HepG2 (cell line): Measurements from ENCODE around the gene CXADR. TPM values are rescaled to one million over a fixed set of nuclear protein-coding genes. Genes with fewer than 3 reads are reported as not detected.

ENCODE experiments used
- BRCA1 ChIP-seq: sonication (generic); formaldehyde crosslinking; IDR thresholded peaks from 2 replicates; pipeline ENCODE4 v1.4.0; 2020; ENCODE audit warnings: missing genetic modification reagents
- GATA4 ChIP-seq: sonication (generic); IDR thresholded peaks from 2 replicates; pipeline ENCODE4 v1.6.1; 2016; ENCODE audit warnings: antibody characterized with exemption, low read depth, borderline replicate concordance
- HNF4A ChIP-seq: sonication (generic); formaldehyde crosslinking; IDR thresholded peaks from 2 replicates; pipeline ENCODE4 v1.4.0; 2020; ENCODE audit warnings: missing genetic modification reagents
- MXD4 ChIP-seq: IDR thresholded peaks from 2 replicates; pipeline ENCODE4 v1.6.1; 2016; ENCODE audit warnings: mild to moderate bottlenecking, missing biosample characterization, missing genetic modification reagents
- NFE2 ChIP-seq: sonication (generic); formaldehyde crosslinking; IDR thresholded peaks from 2 replicates; pipeline ENCODE4 v1.4.0; 2020; ENCODE audit warnings: missing genetic modification reagents
- RFXANK ChIP-seq: IDR thresholded peaks from 2 replicates; pipeline ENCODE4 v1.6.1; 2016
- SAP130 ChIP-seq: IDR thresholded peaks from 2 replicates; pipeline ENCODE4 v1.6.1; 2016; ENCODE audit warnings: low read depth
- TSC22D2 ChIP-seq: sonication (generic); formaldehyde crosslinking; IDR thresholded peaks from 2 replicates; pipeline ENCODE4 v1.5.1; 2020; ENCODE audit warnings: missing genetic modification reagents, mild to moderate bottlenecking, borderline replicate concordance
- ZIK1 ChIP-seq: sonication (generic); formaldehyde crosslinking; IDR thresholded peaks from 2 replicates; pipeline ENCODE4 v1.5.0; 2020; ENCODE audit warnings: mild to moderate bottlenecking, low read depth, missing genetic modification reagents, borderline replicate concordance
- ZKSCAN8 ChIP-seq: IDR thresholded peaks from 2 replicates; pipeline ENCODE4 v1.6.1; 2016; ENCODE audit warnings: borderline replicate concordance, missing genetic modification reagents, missing compliant biosample characterization
- ZNF136 ChIP-seq: sonication (generic); formaldehyde crosslinking; IDR thresholded peaks from 2 replicates; pipeline ENCODE4 v1.8.1; 2022; ENCODE audit warnings: low read depth, mild to moderate bottlenecking, moderate library complexity, missing genetic modification reagents
- ZNF451 ChIP-seq: sonication (generic); formaldehyde crosslinking; IDR thresholded peaks from 2 replicates; pipeline ENCODE4 v1.5.0; 2020; ENCODE audit warnings: mild to moderate bottlenecking, missing genetic modification reagents
- ZNF557 ChIP-seq: sonication (generic); formaldehyde crosslinking; IDR thresholded peaks from 2 replicates; pipeline ENCODE4 v1.4.0; 2020; ENCODE audit warnings: missing genetic modification reagents
- ZNF703 ChIP-seq: sonication (generic); formaldehyde crosslinking; IDR thresholded peaks from 2 replicates; pipeline ENCODE4 v1.5.1; 2020; ENCODE audit warnings: missing genetic modification reagents, mild to moderate bottlenecking, moderate library complexity, borderline replicate concordance
- ZNF761 ChIP-seq: sonication (generic); formaldehyde crosslinking; conservative IDR thresholded peaks from 2 replicates; pipeline ENCODE4 v1.4.0; 2020; ENCODE audit warnings: mild to moderate bottlenecking, missing genetic modification reagents
- polyA plus RNA-seq, 8 experiments: library from polyadenylated mRNA; depleted of rRNA in 3 of 8; stranded (reverse) in 7 of 8; unstranded in 1 of 8; fragments of >200 nt; fragmentation: Illumina TruSeq in 4 of 8; extraction: Trizol in 4 of 8; gene quantifications; 2 replicates each; pipeline versions ENCODE4 v1.2.1 to v1.2.3, GENCODE V29; 2011 to 2016; ENCODE audit warnings: low read depth in 4 of 8, missing spikeins in 1 of 8, mixed read lengths in 1 of 8; ENCODE audit not compliant: insufficient read depth in 1 of 8
- total RNA-seq, 5 experiments: library from RNA; depleted of rRNA; stranded (reverse); fragments of >200 nt; fragmentation: Illumina TruSeq; extraction: Trizol; gene quantifications; 2 replicates each; pipeline ENCODE4 v1.2.3, GENCODE V29; 2016; ENCODE audit warnings: low read depth in 1 of 5
- TF ChIP-seq, protein P1 (sequence below): sonication (generic); formaldehyde crosslinking; IDR thresholded peaks from 2 replicates; pipeline ENCODE4 v1.4.0; 2020; ENCODE audit warnings: low read depth, missing genetic modification reagents
- TF ChIP-seq, protein P2 (sequence below): sonication (generic); formaldehyde crosslinking; IDR thresholded peaks from 2 replicates; pipeline ENCODE4 v1.5.0; 2020; ENCODE audit warnings: mild to moderate bottlenecking, missing genetic modification reagents
- TF ChIP-seq, protein P3 (sequence below), 2 experiments: fragments of 450-650 bp in 1 of 2; sonication (generic) in 1 of 2; formaldehyde crosslinking; IDR thresholded peaks; 2 replicates each; pipeline versions ENCODE4 v1.5.0 to v1.8.0; 2020 to 2022; ENCODE audit warnings: mild to moderate bottlenecking in 1 of 2, missing genetic modification reagents in 1 of 2
- TF ChIP-seq, protein P4 (sequence below), 2 experiments: sonication (generic) in 1 of 2; formaldehyde crosslinking in 1 of 2; IDR thresholded peaks; 2 replicates each; pipeline versions ENCODE4 v1.4.0 to v1.6.1; 2016 to 2020; ENCODE audit warnings: borderline replicate concordance in 1 of 2, low read depth in 1 of 2, mild to moderate bottlenecking in 1 of 2, missing genetic modification reagents in 1 of 2

CXADR gene
- total and polyA plus RNA-seq, 2 of the 13 experiments (the other 11 are each of a cell fraction or from before 2014, with no cell fraction given): 86.8 to 110 TPM

DNA sequence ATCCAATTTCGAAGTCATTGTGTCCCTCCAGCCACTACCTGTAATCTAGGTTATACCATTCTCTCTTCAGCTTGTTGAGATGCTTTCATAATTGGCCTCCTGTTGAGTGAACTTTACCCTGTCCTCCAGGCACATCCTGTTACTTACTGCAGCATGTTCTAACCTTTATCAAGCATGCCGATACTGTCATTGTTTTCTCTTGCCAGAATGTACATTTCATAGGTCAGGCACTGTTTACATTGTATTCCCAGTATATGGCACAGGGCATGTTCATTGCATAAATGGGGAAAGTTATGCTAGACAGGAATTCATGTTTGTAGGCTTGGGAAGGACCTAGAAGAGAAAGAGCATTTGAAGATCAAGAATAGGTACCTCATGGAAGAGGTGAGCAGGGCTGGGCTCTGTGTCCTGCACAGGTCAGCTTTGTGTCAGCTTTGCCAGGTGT lies 10.2 kb downstream of the CXADR start (continued):
- TF ChIP-seq ZKSCAN8 (CRISPR knock-in tag) (peak; percentile 94), GATA4 (peak; percentile 97), ZNF761 (peak; percentile 100), ZIK1 (CRISPR knock-in tag) (0 out of 2 replicates have a peak, but pooled peaks have one; percentile 55), ZNF451 (CRISPR knock-in tag) (peak; percentile 44; the same call in 1 of the 2 replicates), SAP130 (CRISPR knock-in tag) (peak; percentile 98), BRCA1 (CRISPR knock-in tag) (peak; percentile 55; the same call in 1 of the 2 replicates), ZNF557 (CRISPR knock-in tag) (peak; percentile 64; the same call in 1 of the 2 replicates), ZNF136 (CRISPR knock-in tag) (peak; percentile 73; the same call in 1 of the 2 replicates), HNF4A (CRISPR knock-in tag) (peak; percentile 100), RFXANK (CRISPR knock-in tag) (no peak; the same call in 1 of the 2 replicates), ZNF703 (CRISPR knock-in tag) (0 out of 2 replicates have a peak, but pooled peaks have one; percentile 64), MXD4 (CRISPR knock-in tag) (peak; percentile 86), NFE2 (no peak), TSC22D2 (CRISPR knock-in tag) (peak; percentile 20; the same call in 1 of the 2 replicates)
- TF ChIP-seq, protein P1, sequence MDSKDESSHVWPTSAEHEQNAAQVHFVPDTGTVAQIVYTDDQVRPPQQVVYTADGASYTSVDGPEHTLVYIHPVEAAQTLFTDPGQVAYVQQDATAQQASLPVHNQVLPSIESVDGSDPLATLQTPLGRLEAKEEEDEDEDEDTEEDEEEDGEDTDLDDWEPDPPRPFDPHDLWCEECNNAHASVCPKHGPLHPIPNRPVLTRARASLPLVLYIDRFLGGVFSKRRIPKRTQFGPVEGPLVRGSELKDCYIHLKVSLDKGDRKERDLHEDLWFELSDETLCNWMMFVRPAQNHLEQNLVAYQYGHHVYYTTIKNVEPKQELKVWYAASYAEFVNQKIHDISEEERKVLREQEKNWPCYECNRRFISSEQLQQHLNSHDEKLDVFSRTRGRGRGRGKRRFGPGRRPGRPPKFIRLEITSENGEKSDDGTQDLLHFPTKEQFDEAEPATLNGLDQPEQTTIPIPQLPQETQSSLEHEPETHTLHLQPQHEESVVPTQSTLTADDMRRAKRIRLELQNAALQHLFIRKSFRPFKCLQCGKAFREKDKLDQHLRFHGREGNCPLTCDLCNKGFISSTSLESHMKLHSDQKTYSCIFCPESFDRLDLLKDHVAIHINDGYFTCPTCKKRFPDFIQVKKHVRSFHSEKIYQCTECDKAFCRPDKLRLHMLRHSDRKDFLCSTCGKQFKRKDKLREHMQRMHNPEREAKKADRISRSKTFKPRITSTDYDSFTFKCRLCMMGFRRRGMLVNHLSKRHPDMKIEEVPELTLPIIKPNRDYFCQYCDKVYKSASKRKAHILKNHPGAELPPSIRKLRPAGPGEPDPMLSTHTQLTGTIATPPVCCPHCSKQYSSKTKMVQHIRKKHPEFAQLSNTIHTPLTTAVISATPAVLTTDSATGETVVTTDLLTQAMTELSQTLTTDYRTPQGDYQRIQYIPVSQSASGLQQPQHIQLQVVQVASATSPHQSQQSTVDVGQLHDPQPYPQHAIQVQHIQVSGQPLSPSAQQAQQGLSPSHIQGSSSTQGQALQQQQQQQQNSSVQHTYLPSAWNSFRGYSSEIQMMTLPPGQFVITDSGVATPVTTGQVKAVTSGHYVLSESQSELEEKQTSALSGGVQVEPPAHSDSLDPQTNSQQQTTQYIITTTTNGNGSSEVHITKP (CRISPR knock-in tag): peak; percentile 96
- TF ChIP-seq, protein P2, sequence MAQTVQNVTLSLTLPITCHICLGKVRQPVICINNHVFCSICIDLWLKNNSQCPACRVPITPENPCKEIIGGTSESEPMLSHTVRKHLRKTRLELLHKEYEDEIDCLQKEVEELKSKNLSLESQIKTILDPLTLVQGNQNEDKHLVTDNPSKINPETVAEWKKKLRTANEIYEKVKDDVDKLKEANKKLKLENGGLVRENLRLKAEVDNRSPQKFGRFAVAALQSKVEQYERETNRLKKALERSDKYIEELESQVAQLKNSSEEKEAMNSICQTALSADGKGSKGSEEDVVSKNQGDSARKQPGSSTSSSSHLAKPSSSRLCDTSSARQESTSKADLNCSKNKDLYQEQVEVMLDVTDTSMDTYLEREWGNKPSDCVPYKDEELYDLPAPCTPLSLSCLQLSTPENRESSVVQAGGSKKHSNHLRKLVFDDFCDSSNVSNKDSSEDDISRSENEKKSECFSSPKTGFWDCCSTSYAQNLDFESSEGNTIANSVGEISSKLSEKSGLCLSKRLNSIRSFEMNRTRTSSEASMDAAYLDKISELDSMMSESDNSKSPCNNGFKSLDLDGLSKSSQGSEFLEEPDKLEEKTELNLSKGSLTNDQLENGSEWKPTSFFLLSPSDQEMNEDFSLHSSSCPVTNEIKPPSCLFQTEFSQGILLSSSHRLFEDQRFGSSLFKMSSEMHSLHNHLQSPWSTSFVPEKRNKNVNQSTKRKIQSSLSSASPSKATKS (CRISPR knock-in tag): peak; percentile 90; the same call in 1 of the 2 replicates
- TF ChIP-seq, protein P3, sequence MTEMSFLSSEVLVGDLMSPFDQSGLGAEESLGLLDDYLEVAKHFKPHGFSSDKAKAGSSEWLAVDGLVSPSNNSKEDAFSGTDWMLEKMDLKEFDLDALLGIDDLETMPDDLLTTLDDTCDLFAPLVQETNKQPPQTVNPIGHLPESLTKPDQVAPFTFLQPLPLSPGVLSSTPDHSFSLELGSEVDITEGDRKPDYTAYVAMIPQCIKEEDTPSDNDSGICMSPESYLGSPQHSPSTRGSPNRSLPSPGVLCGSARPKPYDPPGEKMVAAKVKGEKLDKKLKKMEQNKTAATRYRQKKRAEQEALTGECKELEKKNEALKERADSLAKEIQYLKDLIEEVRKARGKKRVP (CRISPR knock-in tag; IDR thresholded peaks at IDR 0.05): peak in 1 of 2 experiments; percentile 88; a peak in 2 of 4 replicates
- TF ChIP-seq, protein P4, sequence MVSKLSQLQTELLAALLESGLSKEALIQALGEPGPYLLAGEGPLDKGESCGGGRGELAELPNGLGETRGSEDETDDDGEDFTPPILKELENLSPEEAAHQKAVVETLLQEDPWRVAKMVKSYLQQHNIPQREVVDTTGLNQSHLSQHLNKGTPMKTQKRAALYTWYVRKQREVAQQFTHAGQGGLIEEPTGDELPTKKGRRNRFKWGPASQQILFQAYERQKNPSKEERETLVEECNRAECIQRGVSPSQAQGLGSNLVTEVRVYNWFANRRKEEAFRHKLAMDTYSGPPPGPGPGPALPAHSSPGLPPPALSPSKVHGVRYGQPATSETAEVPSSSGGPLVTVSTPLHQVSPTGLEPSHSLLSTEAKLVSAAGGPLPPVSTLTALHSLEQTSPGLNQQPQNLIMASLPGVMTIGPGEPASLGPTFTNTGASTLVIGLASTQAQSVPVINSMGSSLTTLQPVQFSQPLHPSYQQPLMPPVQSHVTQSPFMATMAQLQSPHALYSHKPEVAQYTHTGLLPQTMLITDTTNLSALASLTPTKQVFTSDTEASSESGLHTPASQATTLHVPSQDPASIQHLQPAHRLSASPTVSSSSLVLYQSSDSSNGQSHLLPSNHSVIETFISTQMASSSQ (IDR thresholded peaks at IDR 0.05; ENCODE audit: low read depth): peak; percentile 90
- TF ChIP-seq, protein P4 (CRISPR knock-in tag; IDR thresholded peaks at IDR 0.05; ENCODE audit: borderline replicate concordance): peak; percentile 96
